Measurements from ENCODE around the gene FAM228A.

GRCh38 chr2:24200799-24201198 is 25.9 kb downstream of the FAM228A start:
- TF ChIP-seq FOXM1 (IDR thresholded peaks at IDR 0.05; ENCODE audit: borderline replicate concordance) (no peak), SUZ12 (IDR thresholded peaks at IDR 0.05) (no peak), ELF4 (IDR thresholded peaks at IDR 0.05) (no peak), HDGF (IDR thresholded peaks at IDR 0.05; ENCODE audit: borderline replicate concordance) (no peak), SP1 (IDR thresholded peaks at IDR 0.05) (no peak), TARDBP (IDR thresholded peaks at IDR 0.05) (no peak), ARNT (IDR thresholded peaks at IDR 0.05) (no peak), ZNF384 (IDR thresholded peaks at IDR 0.05) (no peak), FOXK2 (IDR thresholded peaks at IDR 0.05) (no peak)
